Rectal smooth muscle tissue (tissue), 1 donor: ENCODE data around the gene RSPH6A.

Experiments used
- H3K27ac ChIP-seq: one replicate; pipeline ENCODE4 v1.7.0; 2013; ENCODE audit warnings: low read depth, low read length, inconsistent platforms
- H3K27me3 ChIP-seq: one replicate; pipeline ENCODE4 v1.7.0; 2013; ENCODE audit warnings: low read length; ENCODE audit not compliant: control insufficient read depth, insufficient read depth
- H3K36me3 ChIP-seq: one replicate; pipeline ENCODE4 v1.7.0; 2013; ENCODE audit warnings: low read length; ENCODE audit not compliant: control insufficient read depth, insufficient read depth
- H3K4me1 ChIP-seq: one replicate; pipeline ENCODE4 v1.7.0; 2013; ENCODE audit warnings: low read length; ENCODE audit not compliant: control insufficient read depth, insufficient read depth
- H3K4me3 ChIP-seq: one replicate; pipeline ENCODE4 v1.7.0; 2013; ENCODE audit warnings: low read length
- H3K9ac ChIP-seq: one replicate; pipeline ENCODE4 v1.7.0; 2013; ENCODE audit warnings: low read length

The RSPH6A gene

GRCh38 chr19:45847663-45848062 lies 32.6 kb upstream of the RSPH6A start:
- Histone ChIP-seq H3K36me3 (peaks cover 38% of the 10 kb centered on the region), H3K27me3 (no peaks in the 10 kb centered on the region)

DNA sequence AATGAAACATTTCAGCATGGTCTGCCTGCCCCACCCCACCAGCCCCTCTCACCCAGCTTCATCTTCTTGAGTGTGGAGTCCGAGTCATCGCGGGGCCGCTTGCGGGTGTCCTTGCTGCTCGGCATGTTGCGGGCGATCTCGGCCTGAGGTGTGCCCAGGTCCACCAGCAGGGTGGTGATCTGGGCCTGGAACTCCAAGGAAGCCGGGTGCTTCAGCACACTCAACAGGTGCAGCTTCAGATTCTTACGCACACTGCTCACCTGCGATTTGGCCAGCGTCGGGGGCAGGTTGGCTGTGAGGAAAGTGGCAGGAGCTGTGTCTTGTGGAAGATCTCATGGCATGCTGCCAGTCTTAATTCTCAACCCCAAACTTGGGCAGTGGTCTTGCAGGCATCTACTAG lies 27.1 kb upstream of the RSPH6A start:
- peaks cover 36% of the 10 kb centered on the region for H3K36me3 ChIP-seq
- H3K27ac ChIP-seq = no peak overlapping the region
- no peaks in the 10 kb centered on the region for H3K4me1 ChIP-seq
- no peak overlapping the region for H3K4me3 ChIP-seq
- H3K27me3 ChIP-seq = no peaks in the 10 kb centered on the region
- H3K9ac ChIP-seq = no peak overlapping the region

More at GRCh38 chr19:45847663-45848062, 32.6 kb upstream of the RSPH6A start:
- Histone ChIP-seq H3K9ac (no peak overlapping the region), H3K4me1 (no peaks in the 10 kb centered on the region), H3K4me3 (no peak overlapping the region), H3K27ac (no peak overlapping the region)

DNA sequence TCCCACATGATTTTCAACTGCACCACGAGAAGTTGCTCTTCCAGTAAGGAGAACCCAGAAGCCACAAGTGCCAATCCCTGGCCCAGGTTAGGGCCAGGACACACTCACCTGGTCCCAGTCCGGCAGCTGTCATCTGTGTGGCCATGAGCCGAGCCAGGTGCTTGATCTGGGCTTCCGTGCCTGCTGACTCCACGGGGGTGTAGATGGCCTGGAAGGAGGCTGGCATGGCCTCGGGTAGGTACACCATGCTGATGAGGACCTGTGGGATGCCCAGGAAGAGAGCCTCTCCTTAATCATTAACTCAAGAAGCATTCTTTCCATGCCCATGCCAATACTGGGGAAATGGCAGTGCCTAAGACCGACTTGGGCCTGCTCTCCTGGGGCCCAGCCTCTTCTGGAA lies 19.9 kb upstream of the RSPH6A start:
- peaks cover 41% of the 10 kb centered on the region for H3K36me3 ChIP-seq
- no peak overlapping the region for H3K27ac ChIP-seq
- no peaks in the 10 kb centered on the region for H3K4me1 ChIP-seq
- H3K9ac ChIP-seq = no peak overlapping the region
- no peaks in the 10 kb centered on the region for H3K27me3 ChIP-seq
- no peak overlapping the region for H3K4me3 ChIP-seq

DNA sequence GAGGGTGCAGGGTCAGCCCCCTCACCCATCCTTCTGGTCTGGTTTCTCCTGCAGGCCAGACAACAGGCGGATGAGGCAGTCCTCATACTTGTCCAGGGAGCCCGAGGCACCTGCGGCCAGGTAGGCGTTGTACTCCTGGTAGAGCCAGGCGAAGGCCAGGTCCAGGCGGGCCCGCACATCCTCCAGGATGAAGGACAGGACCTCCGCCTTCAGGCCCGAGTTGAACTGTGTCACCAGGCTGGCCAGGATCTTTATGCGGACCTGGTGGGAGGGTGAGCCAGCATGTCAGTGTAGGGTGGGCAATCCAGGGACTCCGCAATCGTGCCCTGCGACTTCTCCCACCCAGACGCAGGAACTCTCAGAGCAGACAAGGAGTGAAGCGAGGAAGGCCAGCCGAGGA lies 13.8 kb upstream of the RSPH6A start:
- Histone ChIP-seq H3K4me1 (no peaks in the 10 kb centered on the region), H3K9ac (no peak overlapping the region), H3K27ac (no peak overlapping the region), H3K4me3 (no peak overlapping the region), H3K36me3 (peaks cover 44% of the 10 kb centered on the region), H3K27me3 (no peaks in the 10 kb centered on the region)

GRCh38 chr19:45828523-45828922 lies 13.4 kb upstream of the RSPH6A start:
- H3K36me3 ChIP-seq = peaks cover 44% of the 10 kb centered on the region

GRCh38 chr19:45827459-45828093 lies 12.5 kb upstream of the RSPH6A start:
- Histone ChIP-seq H3K9ac (no peak overlapping the region), H3K4me1 (no peaks in the 10 kb centered on the region), H3K36me3 (peaks cover 47% of the 10 kb centered on the region), H3K4me3 (no peak overlapping the region), H3K27me3 (no peaks in the 10 kb centered on the region), H3K27ac (no peak overlapping the region)

More at GRCh38 chr19:45828523-45828922, 13.4 kb upstream of the RSPH6A start:
- Histone ChIP-seq H3K4me1 (no peaks in the 10 kb centered on the region), H3K4me3 (no peak overlapping the region), H3K27ac (no peak overlapping the region), H3K9ac (no peak overlapping the region), H3K27me3 (no peaks in the 10 kb centered on the region)

GRCh38 chr19:45826934-45827333 lies 11.8 kb upstream of the RSPH6A start:
- Histone ChIP-seq H3K4me1 (no peaks in the 10 kb centered on the region), H3K36me3 (peaks cover 43% of the 10 kb centered on the region), H3K27ac (no peak overlapping the region), H3K9ac (no peak overlapping the region), H3K27me3 (no peaks in the 10 kb centered on the region), H3K4me3 (no peak overlapping the region)

DNA sequence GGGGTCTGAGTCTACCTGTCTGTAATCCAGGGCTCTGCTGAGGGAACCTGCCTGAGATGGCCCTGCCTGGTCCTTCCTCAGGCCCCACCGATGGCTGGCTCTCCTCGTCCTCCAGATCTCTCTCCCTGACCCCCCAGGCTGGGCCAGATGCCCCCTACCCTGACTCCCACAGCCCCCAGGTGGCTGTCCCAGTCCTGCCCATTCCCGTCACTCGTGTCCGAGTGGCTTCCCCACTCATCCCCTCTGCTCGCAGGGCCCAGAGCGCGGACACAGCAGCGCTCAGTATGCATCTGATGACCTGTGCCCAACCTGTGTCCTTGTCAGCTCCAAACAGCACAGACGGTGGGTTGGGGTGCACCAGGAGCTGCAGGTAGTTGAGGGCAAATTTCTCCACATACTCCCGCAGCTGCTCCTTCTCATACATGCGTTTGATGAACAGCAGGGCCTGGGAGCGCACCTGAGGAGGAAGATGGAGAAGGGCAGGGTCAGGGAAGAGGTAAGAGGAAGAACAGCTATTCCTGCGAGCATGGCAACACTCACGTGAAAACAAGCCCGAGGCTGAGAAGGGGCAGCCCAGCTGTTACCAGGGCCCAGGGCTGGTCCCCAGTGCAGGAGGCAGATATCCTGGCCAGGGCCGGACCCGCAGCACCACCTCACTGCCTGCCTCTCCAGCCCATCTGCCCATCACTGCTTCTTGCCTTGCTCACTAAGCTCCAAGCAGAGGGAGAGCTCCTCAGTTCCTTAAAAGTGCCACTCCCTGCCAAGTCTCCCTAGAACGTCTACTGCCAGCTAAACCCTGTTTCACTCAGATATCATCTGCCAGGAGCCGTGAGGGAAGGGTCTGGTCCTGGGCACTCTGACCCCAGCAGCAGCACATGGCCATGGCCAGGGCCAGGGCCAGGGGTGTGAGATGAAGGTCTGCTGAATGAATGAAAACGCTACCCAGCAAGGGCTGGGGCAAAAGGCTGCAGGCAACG lies 11.1 kb upstream of the RSPH6A start:
- no peaks in the 10 kb centered on the region for H3K27me3 ChIP-seq
- no peak overlapping the region for H3K9ac ChIP-seq
- H3K36me3 ChIP-seq = peaks cover 44% of the 10 kb centered on the region
- no peaks in the 10 kb centered on the region for H3K4me1 ChIP-seq
- no peak overlapping the region for H3K4me3 ChIP-seq
- H3K27ac ChIP-seq = no peak overlapping the region

- peaks cover 37% of the 10 kb centered on the region for H3K36me3 ChIP-seq
- H3K4me3 ChIP-seq = no peak overlapping the region
- no peak overlapping the region for H3K9ac ChIP-seq
- H3K27me3 ChIP-seq = no peaks in the 10 kb centered on the region
- no peak overlapping the region for H3K27ac ChIP-seq
- no peaks in the 10 kb centered on the region for H3K4me1 ChIP-seq
These were observed 10.1 kb upstream of the RSPH6A start for GRCh38 chr19:45825263-45825605.

DNA sequence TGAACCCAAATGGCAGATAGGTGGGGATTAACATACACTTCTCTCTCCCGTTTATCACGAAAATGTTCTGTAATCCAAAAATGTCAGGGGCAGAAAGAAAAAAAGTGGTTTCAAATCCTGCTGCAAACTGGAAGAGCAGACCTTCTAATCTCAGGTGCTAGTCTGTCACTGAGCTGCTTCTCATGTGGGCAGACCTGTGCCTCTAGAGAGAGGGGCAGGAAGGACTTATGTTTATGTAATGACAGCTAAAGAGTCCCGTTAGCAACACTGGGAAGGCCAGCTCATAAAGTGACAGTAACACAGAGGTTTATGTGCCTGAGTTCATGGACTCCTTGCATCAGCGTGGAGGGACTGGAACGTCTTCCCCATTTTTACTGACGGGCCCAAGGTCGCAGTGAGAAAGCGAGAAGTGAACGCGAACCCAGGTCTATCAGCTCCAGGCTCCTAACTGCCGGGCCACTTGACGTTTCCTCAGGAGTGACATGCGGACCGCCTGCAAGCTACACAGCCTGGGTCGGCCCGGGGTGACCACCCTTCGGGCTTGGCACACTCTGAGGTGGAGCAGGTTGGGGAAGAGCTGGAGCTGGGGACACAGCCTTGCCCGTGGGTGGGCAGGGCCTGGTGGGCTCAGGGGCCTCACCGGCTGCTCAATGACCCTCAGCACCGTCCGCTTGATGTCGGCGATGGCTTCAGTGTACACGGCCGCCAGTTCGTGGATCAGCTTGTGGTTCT lies 9.6 kb upstream of the RSPH6A start:
- Histone ChIP-seq H3K4me3 (no peak overlapping the region), H3K27me3 (no peaks in the 10 kb centered on the region), H3K27ac (no peak overlapping the region)

GRCh38 chr19:45824041-45824471 lies 8.9 kb upstream of the RSPH6A start:
- Histone ChIP-seq H3K27ac (no peak overlapping the region), H3K9ac (no peak overlapping the region), H3K4me3 (no peak overlapping the region), H3K27me3 (no peaks in the 10 kb centered on the region), H3K4me1 (no peaks in the 10 kb centered on the region), H3K36me3 (peaks cover 31% of the 10 kb centered on the region)

More for the DNA sequence above, 9.6 kb upstream of the RSPH6A start:
- H3K4me1 ChIP-seq = no peaks in the 10 kb centered on the region
- H3K9ac ChIP-seq = no peak overlapping the region
- peaks cover 34% of the 10 kb centered on the region for H3K36me3 ChIP-seq

DNA sequence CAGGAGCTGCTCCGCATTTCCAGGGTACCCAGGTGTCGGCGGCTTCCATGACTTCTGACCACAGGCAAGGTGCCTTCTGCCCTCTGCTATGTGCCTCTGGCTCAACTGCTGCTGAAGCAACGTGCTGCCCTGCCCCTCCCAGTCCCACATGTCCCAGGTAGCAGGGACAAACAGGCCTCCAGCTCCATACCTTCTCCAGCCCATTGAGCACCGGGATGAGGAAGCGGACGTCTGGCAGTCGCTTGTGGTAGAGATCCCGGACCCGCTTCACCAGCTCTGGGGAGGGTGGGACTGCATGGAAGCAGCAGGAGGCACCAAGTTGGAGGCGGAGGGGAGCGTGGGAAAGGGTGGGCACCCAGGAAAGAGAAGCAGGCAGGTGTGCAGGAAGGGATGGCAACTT lies 8.1 kb upstream of the RSPH6A start:
- Histone ChIP-seq H3K4me1 (no peaks in the 10 kb centered on the region), H3K36me3 (peaks cover 25% of the 10 kb centered on the region), H3K9ac (no peak overlapping the region), H3K27me3 (no peaks in the 10 kb centered on the region), H3K4me3 (no peak overlapping the region), H3K27ac (no peak overlapping the region)
